ENCODE results near the gene SF3B2. TPM values are rescaled to one million over a fixed set of nuclear protein-coding genes. Genes with fewer than 3 reads are reported as not detected.
"Not testable (repeated sequence)": the region's sequence is repeated elsewhere in the genome, so short reads cannot be mapped to it uniquely, and the experiment has no call there.

Gene SF3B2
- total RNA-seq, 4 donors from 2014 or later = 148 to 216 (median 156) TPM

GRCh38 chr11:66006134-66006890 lies 45.9 kb upstream of the SF3B2 start:
- H3K27ac ChIP-seq = no peak overlapping the region
- peaks cover 0 to 13% (median 9%) of the 10 kb centered on the region in 4 donors for H3K4me1 ChIP-seq
- H3K9me3 ChIP-seq = no peaks in the 10 kb centered on the region
- peaks cover 0 to 20% (median 0%) of the 10 kb centered on the region in 3 donors for H3K36me3 ChIP-seq
- H3K4me3 ChIP-seq = no peak overlapping the region
- H3K27me3 ChIP-seq = no peaks in the 10 kb centered on the region
- no peak for DNase-seq (ENCODE audit: low spot score in 2 of 2)
- TF ChIP-seq POLR2A (IDR thresholded peaks at IDR 0.05) (no peak), EP300 (IDR thresholded peaks at IDR 0.05) (no peak)
- TF ChIP-seq, protein P1, sequence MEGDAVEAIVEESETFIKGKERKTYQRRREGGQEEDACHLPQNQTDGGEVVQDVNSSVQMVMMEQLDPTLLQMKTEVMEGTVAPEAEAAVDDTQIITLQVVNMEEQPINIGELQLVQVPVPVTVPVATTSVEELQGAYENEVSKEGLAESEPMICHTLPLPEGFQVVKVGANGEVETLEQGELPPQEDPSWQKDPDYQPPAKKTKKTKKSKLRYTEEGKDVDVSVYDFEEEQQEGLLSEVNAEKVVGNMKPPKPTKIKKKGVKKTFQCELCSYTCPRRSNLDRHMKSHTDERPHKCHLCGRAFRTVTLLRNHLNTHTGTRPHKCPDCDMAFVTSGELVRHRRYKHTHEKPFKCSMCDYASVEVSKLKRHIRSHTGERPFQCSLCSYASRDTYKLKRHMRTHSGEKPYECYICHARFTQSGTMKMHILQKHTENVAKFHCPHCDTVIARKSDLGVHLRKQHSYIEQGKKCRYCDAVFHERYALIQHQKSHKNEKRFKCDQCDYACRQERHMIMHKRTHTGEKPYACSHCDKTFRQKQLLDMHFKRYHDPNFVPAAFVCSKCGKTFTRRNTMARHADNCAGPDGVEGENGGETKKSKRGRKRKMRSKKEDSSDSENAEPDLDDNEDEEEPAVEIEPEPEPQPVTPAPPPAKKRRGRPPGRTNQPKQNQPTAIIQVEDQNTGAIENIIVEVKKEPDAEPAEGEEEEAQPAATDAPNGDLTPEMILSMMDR (IDR thresholded peaks at IDR 0.05) = no peak
- WGBS, 2 donors = 76 to 82% methylated on average over 13 of the region's 13 CpGs

DNA sequence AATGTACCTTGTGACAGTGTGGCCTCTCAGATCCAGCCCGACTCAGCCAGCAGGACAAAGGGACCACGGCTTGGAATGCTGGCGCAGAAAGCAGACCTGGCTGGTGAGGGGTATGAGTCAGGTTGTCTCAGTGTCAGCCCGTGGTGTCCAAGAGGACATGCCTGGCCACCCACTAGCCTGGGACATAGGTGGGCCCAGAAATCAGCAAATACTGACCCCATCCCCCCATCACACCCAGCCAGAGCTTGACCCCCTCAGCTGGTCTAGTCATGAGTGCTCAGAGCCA lies 45.3 kb upstream of the SF3B2 start:
- H3K9me3 ChIP-seq = no peaks in the 10 kb centered on the region
- H3K36me3 ChIP-seq = peaks cover 0 to 20% (median 0%) of the 10 kb centered on the region in 3 donors
- peaks cover 0 to 2% of the 10 kb centered on the region in 2 donors for H3K27me3 ChIP-seq
- no peak overlapping the region for H3K27ac ChIP-seq
- no peak overlapping the region for H3K4me3 ChIP-seq
- H3K4me1 ChIP-seq = peaks cover 0 to 19% (median 11%) of the 10 kb centered on the region in 4 donors
- DNase-seq (ENCODE audit: low spot score in 2 of 2) = no peak
- whole genome bisulfite sequencing, 2 donors = 70 to 90% methylated on average over 3 to 4 of the region's 4 CpGs
- no peak for TF ChIP-seq POLR2A (IDR thresholded peaks at IDR 0.05)
- TF ChIP-seq EP300 (IDR thresholded peaks at IDR 0.05) = no peak
- TF ChIP-seq, protein P1 (IDR thresholded peaks at IDR 0.05) = no peak

GRCh38 chr11:66007201-66007634 lies 44.9 kb upstream of the SF3B2 start:
- no peak overlapping the region for H3K4me3 ChIP-seq
- WGBS, 2 donors = 55 to 72% methylated on average over 3 to 5 of the region's 5 CpGs
- peaks cover 0 to 20% (median 0%) of the 10 kb centered on the region in 3 donors for H3K36me3 ChIP-seq
- TF ChIP-seq, protein P1 (IDR thresholded peaks at IDR 0.05) = no peak
- no peak for TF ChIP-seq EP300 (IDR thresholded peaks at IDR 0.05)
- TF ChIP-seq POLR2A (IDR thresholded peaks at IDR 0.05) = no peak
- H3K27me3 ChIP-seq = peaks cover 0 to 6% of the 10 kb centered on the region in 2 donors
- H3K27ac ChIP-seq = no peak overlapping the region
- H3K4me1 ChIP-seq = peaks cover 0 to 22% (median 15%) of the 10 kb centered on the region in 4 donors
- DNase-seq (ENCODE audit: low spot score in 2 of 2) = no peak
- H3K9me3 ChIP-seq = no peaks in the 10 kb centered on the region

GRCh38 chr11:66008095-66008467 lies 44.1 kb upstream of the SF3B2 start:
- TF ChIP-seq, protein P1 (IDR thresholded peaks at IDR 0.05) = no peak
- TF ChIP-seq POLR2A (IDR thresholded peaks at IDR 0.05) = no peak
- TF ChIP-seq EP300 (IDR thresholded peaks at IDR 0.05) = no peak
- no peak for DNase-seq (ENCODE audit: low spot score in 2 of 2)
- no peak overlapping the region for H3K4me3 ChIP-seq
- H3K36me3 ChIP-seq = peaks cover 0 to 20% (median 0%) of the 10 kb centered on the region in 3 donors
- peaks cover 0 to 21% (median 12%) of the 10 kb centered on the region in 4 donors for H3K4me1 ChIP-seq
- no peaks in the 10 kb centered on the region for H3K9me3 ChIP-seq
- H3K27me3 ChIP-seq = peaks cover 0 to 13% of the 10 kb centered on the region in 2 donors
- H3K27ac ChIP-seq = no peak overlapping the region
- WGBS, 2 donors = 94% methylated on average over 2 of the region's 2 CpGs

DNA sequence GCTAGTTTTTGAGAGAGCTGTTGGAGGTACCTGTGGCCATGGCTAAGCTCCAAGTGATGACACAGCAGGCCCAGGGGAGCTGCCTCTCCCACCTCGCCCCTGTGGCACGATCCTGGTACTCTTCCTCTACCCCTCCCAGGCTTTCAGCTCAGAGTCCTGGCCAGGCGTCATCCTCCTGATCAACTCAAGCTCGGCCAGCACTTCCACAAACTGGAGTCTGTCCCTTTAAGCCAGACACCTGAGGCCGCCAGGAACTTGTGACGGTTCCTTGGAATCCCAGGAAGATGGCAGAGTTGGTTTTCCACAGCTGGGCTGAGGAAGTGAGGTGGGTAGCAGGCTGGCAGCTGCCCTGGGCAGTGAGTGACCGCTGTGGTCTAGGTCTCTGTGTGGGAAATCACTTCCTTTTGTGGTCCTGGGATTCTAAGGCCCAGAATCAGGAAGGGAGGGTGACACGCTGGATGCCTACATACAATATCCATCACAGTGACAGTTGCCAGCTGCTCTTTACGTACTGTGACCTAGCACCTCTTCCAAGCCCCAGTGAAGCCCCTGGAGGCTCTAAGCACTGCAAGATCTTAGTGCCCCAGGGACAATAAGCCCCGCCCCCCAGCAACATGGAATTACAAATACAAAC lies 43.6 kb upstream of the SF3B2 start:
- H3K27me3 ChIP-seq = peaks cover 0 to 16% of the 10 kb centered on the region in 2 donors
- H3K4me1 ChIP-seq = peaks cover 0 to 16% (median 7%) of the 10 kb centered on the region in 4 donors
- H3K27ac ChIP-seq = no peak overlapping the region
- WGBS, 2 donors = 60 to 61% methylated on average over 3 to 10 of the region's 10 CpGs
- TF ChIP-seq, protein P1 (IDR thresholded peaks at IDR 0.05) = no peak
- TF ChIP-seq POLR2A (IDR thresholded peaks at IDR 0.05) = no peak
- TF ChIP-seq EP300 (IDR thresholded peaks at IDR 0.05) = no peak
- H3K4me3 ChIP-seq = no peak overlapping the region
- DNase-seq (ENCODE audit: low spot score in 2 of 2) = no peak
- H3K9me3 ChIP-seq = no peaks in the 10 kb centered on the region
- peaks cover 0 to 20% (median 0%) of the 10 kb centered on the region in 3 donors for H3K36me3 ChIP-seq

GRCh38 chr11:66010036-66010435 lies 42.1 kb upstream of the SF3B2 start:
- peaks cover 0 to 21% of the 10 kb centered on the region in 2 donors for H3K27me3 ChIP-seq
- not testable (repeated sequence) for H3K27ac ChIP-seq; H3K4me3 ChIP-seq; H3K36me3 ChIP-seq; DNase-seq (ENCODE audit: low spot score in 2 of 2); H3K9me3 ChIP-seq
- 67 to 68% methylated on average over 4 of the region's 4 CpGs for WGBS, 2 donors
- peaks cover 0 to 11% (median 7%) of the 10 kb centered on the region in 4 donors for H3K4me1 ChIP-seq

Data from tibial nerve (tissue), 4 donors.